Glomerular endothelial cell (primary cell): ENCODE measurements around the gene DNMT3L. TPM values are rescaled to one million over a fixed set of nuclear protein-coding genes. Genes with fewer than 3 reads are reported as not detected.
"Not testable (repeated sequence)": the region's sequence is repeated elsewhere in the genome, so short reads cannot be mapped to it uniquely, and the experiment has no call there.

ENCODE experiments used
- DNase-seq: peaks from one replicate; pipeline ENCODE4 v3.0.0-alpha.2; 2011; ENCODE audit warnings: low read depth, low spot score; ENCODE audit errors: extremely low read depth
- total RNA-seq: library from RNA; depleted of rRNA; stranded (reverse); fragments of >200 nt; gene quantifications from 2 replicates; pipeline ENCODE4 v1.2.3, GENCODE V29; 2015

Gene DNMT3L
- total RNA-seq, 1 donor from 2014 or later: not detected

GRCh38 chr21:44202590-44203299 is 59.0 kb downstream of the DNMT3L start:
- DNase-seq: not testable (repeated sequence)

- not testable (repeated sequence) for DNase-seq
Measured at GRCh38 chr21:44199997-44200396, 61.7 kb downstream of the DNMT3L start.

- DNase-seq: no peak
Measured at GRCh38 chr21:44199448-44199847, 62.2 kb downstream of the DNMT3L start.

GRCh38 chr21:44197156-44197516 is 64.6 kb downstream of the DNMT3L start:
- not testable (repeated sequence) for DNase-seq

Other genes with a start within 250 kb of the DNMT3L start
- 16.5 and 29.1 TPM in 2 replicates for gene TRAPPC10, start 249.6 kb downstream of the DNMT3L start, total RNA-seq
- gene PWP2, start 154.5 kb downstream of the DNMT3L start, total RNA-seq: 6.1 and 7.2 TPM in 2 replicates
- gene GATD3, start 128.2 kb downstream of the DNMT3L start, total RNA-seq: 5.1 and 9.1 TPM in 2 replicates
- gene ICOSLG, start 21.0 kb downstream of the DNMT3L start, total RNA-seq: 4.1 and 26.4 TPM in 2 replicates
- not detected in 2 replicates for gene AIRE, start 24.0 kb upstream of the DNMT3L start, total RNA-seq
- gene PFKL, start 38.2 kb upstream of the DNMT3L start, total RNA-seq: 193 and 245 TPM in 2 replicates
- gene CFAP410, start 77.5 kb upstream of the DNMT3L start, total RNA-seq: 14.8 and 19.3 TPM in 2 replicates
- 3.4 and 5.7 TPM in 2 replicates for gene TRPM2, start 91.7 kb upstream of the DNMT3L start, total RNA-seq
- 9.8 and 10.4 TPM in 2 replicates for gene LRRC3, start 193.6 kb upstream of the DNMT3L start, total RNA-seq